ENCODE measurements around the gene ARHGAP24. TPM values are rescaled to one million over a fixed set of nuclear protein-coding genes. Genes with fewer than 3 reads are reported as not detected.
A peak's percentile ranks its signal among the peaks of the same experiment; 100 is the strongest.

The ARHGAP24 gene
- total and polyA plus RNA-seq, 2 donors (not counting 1 experiment from before 2014, with no cell fraction given): 48.4 to 141 TPM

DNA sequence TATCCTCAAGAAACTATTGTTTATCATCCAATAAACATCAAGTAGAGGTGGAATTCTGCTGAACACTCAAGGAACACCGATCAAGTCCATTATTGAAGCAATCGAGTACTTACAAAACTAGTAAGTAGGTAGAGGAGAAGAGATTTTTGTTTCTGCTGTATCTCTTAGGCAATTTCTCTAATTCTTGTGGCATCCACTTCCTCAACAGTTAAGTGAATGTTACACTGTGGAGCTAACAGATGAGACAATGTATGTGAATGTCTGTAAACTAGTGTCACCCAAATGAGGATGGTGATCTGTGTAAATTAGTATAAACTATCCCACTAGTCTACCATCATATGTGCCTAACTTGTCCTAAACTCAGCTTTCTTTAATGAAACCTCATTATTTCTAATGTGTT lies 261.6 kb downstream of the ARHGAP24 start:
- Mint-ChIP-seq H3K27me3 (no peaks in the 10 kb centered on the region), H3K9me3 (ENCODE audit: insufficient read depth) (no peaks in the 10 kb centered on the region), H3K4me1 (peaks cover 72% of the 10 kb centered on the region), H3K4me3 (no peak overlapping the region), H3K27ac (peak overlapping the region; percentile 17)
- Histone ChIP-seq H3K9ac (ENCODE audit: low read length) (no peak overlapping the region), H3K27ac (ENCODE audit: low read length in 2 of 2) (peak overlapping the region in 1 of 2 donors; percentile 5), H4K20me1 (ENCODE audit: control insufficient read depth, insufficient read depth, low read length, poor library complexity, severe bottlenecking) (no peaks in the 10 kb centered on the region), H3K4me3 (ENCODE audit: control extremely low read depth in 1 of 5, extremely low read depth in 1 of 5, insufficient read depth in 1 of 5, low read depth in 2 of 5, low read length in 4 of 5) (no peak overlapping the region), H3K9me3 (ENCODE audit: control extremely low read depth in 1 of 3, control insufficient read depth in 2 of 3, insufficient read depth in 1 of 3, low read length in 2 of 3) (no peaks in the 10 kb centered on the region), H3K4me1 (ENCODE audit: control insufficient read depth in 2 of 2, insufficient read depth in 2 of 2, low read length in 2 of 2) (peaks cover 63 to 70% of the 10 kb centered on the region in 2 donors), H2AFZ (ENCODE audit: insufficient read depth, low read depth, low read length, poor library complexity, severe bottlenecking) (no peak overlapping the region), H3K79me2 (ENCODE audit: control insufficient read depth, insufficient read depth, low read length) (peaks cover 71% of the 10 kb centered on the region), H3K36me3 (replicated peaks in 1 of 2; ENCODE audit: control extremely low read depth in 1 of 2, control insufficient read depth in 1 of 2, extremely low read depth in 1 of 2, insufficient read depth in 2 of 2, low read length in 1 of 2) (peaks cover 0 to 7% of the 10 kb centered on the region in 2 experiments), H3K4me2 (replicated peaks; ENCODE audit: low read depth, low read length, poor library complexity, severe bottlenecking) (peak overlapping the region; percentile 10), H3K27me3 (replicated peaks in 1 of 4; ENCODE audit: control extremely low read depth in 1 of 4, control insufficient read depth in 3 of 4, insufficient read depth in 4 of 4, low read length in 3 of 4) (no peaks in the 10 kb centered on the region)
- DNase-seq (no peak), ATAC-seq (ENCODE audit: low read depth) (no peak)
- intact Hi-C loops (cut with micrococcal nuclease): no loop called here
- no CpG with 5 or more reads among the region's 2 CpGs for WGBS (ENCODE audit: insufficient coverage)
- CTCF ChIA-PET: interaction anchor here (1.1 to 5.4 kb wide), 2 partner anchors 11 to 19 kb away, joined by 3 to 28 read pairs; no protein-coding TSS in a partner anchor
- TF ChIP-seq, protein P1, sequence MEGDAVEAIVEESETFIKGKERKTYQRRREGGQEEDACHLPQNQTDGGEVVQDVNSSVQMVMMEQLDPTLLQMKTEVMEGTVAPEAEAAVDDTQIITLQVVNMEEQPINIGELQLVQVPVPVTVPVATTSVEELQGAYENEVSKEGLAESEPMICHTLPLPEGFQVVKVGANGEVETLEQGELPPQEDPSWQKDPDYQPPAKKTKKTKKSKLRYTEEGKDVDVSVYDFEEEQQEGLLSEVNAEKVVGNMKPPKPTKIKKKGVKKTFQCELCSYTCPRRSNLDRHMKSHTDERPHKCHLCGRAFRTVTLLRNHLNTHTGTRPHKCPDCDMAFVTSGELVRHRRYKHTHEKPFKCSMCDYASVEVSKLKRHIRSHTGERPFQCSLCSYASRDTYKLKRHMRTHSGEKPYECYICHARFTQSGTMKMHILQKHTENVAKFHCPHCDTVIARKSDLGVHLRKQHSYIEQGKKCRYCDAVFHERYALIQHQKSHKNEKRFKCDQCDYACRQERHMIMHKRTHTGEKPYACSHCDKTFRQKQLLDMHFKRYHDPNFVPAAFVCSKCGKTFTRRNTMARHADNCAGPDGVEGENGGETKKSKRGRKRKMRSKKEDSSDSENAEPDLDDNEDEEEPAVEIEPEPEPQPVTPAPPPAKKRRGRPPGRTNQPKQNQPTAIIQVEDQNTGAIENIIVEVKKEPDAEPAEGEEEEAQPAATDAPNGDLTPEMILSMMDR (IDR thresholded peaks at IDR 0.05): no peak
- TF ChIP-seq EZH2 (IDR thresholded peaks at IDR 0.05; ENCODE audit: borderline replicate concordance, insufficient read depth, low read depth, low read length, poor library complexity, severe bottlenecking): no peak
- POLR2A ChIA-PET: interaction anchor here (1.5 kb wide), 1 partner anchor 28 kb away, joined by 4 read pairs; no protein-coding TSS in a partner anchor

- Histone ChIP-seq H3K4me2 (replicated peaks; ENCODE audit: low read depth, low read length, poor library complexity, severe bottlenecking) (peak overlapping the region; percentile 10), H3K27ac (ENCODE audit: low read length in 2 of 2) (no peak overlapping the region), H3K9ac (ENCODE audit: low read length) (no peak overlapping the region), H3K79me2 (ENCODE audit: control insufficient read depth, insufficient read depth, low read length) (peaks cover 78% of the 10 kb centered on the region), H3K4me3 (ENCODE audit: control extremely low read depth in 1 of 5, extremely low read depth in 1 of 5, insufficient read depth in 1 of 5, low read depth in 2 of 5, low read length in 4 of 5) (no peak overlapping the region), H3K36me3 (replicated peaks in 1 of 2; ENCODE audit: control extremely low read depth in 1 of 2, control insufficient read depth in 1 of 2, extremely low read depth in 1 of 2, insufficient read depth in 2 of 2, low read length in 1 of 2) (peaks cover 0 to 11% of the 10 kb centered on the region in 2 experiments), H4K20me1 (ENCODE audit: control insufficient read depth, insufficient read depth, low read length, poor library complexity, severe bottlenecking) (no peaks in the 10 kb centered on the region), H3K9me3 (ENCODE audit: control extremely low read depth in 1 of 3, control insufficient read depth in 2 of 3, insufficient read depth in 1 of 3, low read length in 2 of 3) (no peaks in the 10 kb centered on the region), H3K4me1 (ENCODE audit: control insufficient read depth in 2 of 2, insufficient read depth in 2 of 2, low read length in 2 of 2) (peaks cover 66 to 73% of the 10 kb centered on the region in 2 donors), H2AFZ (ENCODE audit: insufficient read depth, low read depth, low read length, poor library complexity, severe bottlenecking) (no peak overlapping the region), H3K27me3 (replicated peaks in 1 of 4; ENCODE audit: control extremely low read depth in 1 of 4, control insufficient read depth in 3 of 4, insufficient read depth in 4 of 4, low read length in 3 of 4) (no peaks in the 10 kb centered on the region)
- ChIA-PET CTCF (interaction anchor here (1.1 to 5.4 kb wide), 2 partner anchors 11 to 19 kb away, joined by 3 to 28 read pairs; no protein-coding TSS in a partner anchor), POLR2A (interaction anchor here (1.5 kb wide), 1 partner anchor 29 kb away, joined by 4 read pairs; no protein-coding TSS in a partner anchor)
- 100% methylated on average over 1 of the region's 1 CpG for WGBS (ENCODE audit: insufficient coverage)
- Mint-ChIP-seq H3K4me3 (no peak overlapping the region), H3K9me3 (ENCODE audit: insufficient read depth) (no peaks in the 10 kb centered on the region), H3K27ac (peak overlapping the region; percentile 17), H3K4me1 (peaks cover 72% of the 10 kb centered on the region), H3K27me3 (no peaks in the 10 kb centered on the region)
- DNase-seq (no peak), ATAC-seq (ENCODE audit: low read depth) (no peak)
- TF ChIP-seq, protein P1 (IDR thresholded peaks at IDR 0.05): no peak
- no peak for TF ChIP-seq EZH2 (IDR thresholded peaks at IDR 0.05; ENCODE audit: borderline replicate concordance, insufficient read depth, low read depth, low read length, poor library complexity, severe bottlenecking)
- intact Hi-C loops (cut with micrococcal nuclease): no loop called here
Measured at GRCh38 chr4:85737254-85737653, 262.3 kb downstream of the ARHGAP24 start.
